GM18517 (cell line): ENCODE measurements around the gene USP1.

Experiments used
- ATAC-seq: cut with Tn5 transposase; IDR thresholded peaks from one replicate; pipeline ENCODE4 v1.9.1; 2021; ENCODE audit warnings: mild to moderate bottlenecking, moderate library complexity; ENCODE audit not compliant: unreplicated experiment

Gene USP1

DNA sequence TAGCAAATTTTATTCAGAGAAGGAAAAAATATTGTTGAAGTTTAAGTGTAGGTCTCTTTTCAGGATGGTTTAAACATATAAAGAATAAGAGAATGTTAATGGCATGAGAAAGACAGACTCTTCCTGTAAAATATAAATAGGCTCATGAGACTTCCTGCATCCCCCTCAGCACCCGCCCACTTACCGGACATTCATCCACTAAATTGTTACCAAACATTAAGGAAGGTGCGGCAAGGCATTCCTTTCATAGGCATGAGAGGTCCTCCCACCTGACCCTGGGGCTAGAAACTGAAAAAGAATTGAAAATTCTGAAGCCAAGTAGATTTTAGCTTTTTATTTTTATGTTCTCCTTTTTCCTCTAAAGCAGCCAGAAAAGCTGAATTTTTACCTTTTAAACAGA lies 10.6 kb upstream of the USP1 start:
- ATAC-seq = no peak

DNA sequence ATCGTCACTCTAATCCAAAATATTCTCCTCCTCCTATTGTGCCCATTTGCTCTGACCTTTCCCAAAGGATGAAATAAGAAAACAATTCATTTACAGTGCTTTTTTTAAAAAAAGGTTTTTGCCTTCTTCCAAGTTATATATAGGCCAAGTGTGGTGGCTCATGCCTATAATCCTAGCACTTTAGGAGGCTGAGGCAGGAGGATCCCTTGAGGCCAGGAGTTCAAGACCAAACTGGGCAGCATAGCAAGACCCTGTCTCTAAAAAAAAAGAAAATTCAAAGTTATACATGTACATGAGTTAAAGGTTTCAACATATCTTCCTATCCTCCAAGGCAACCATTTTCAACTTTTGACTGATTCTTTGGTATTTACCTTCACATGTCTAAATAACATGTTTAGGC lies 10.1 kb upstream of the USP1 start:
- ATAC-seq = no peak

DNA sequence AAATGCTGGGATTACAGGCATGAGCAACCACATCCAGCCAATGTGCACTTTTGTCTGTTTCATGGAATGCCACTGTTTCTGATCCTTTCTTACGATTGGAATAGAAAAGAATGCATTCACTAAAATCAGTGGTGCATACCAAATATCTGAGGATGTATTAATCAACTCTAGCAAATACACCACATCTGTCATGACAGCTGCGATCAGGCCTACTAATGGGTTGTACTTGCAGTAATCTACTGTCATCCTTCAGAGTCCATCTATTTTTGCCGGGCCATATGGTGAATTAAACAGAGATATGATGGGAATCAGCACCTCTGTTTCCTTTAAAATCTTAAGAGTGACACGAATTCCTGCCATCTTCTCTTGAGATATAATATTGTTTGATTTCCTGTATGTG lies 8.5 kb upstream of the USP1 start:
- ATAC-seq = no peak

DNA sequence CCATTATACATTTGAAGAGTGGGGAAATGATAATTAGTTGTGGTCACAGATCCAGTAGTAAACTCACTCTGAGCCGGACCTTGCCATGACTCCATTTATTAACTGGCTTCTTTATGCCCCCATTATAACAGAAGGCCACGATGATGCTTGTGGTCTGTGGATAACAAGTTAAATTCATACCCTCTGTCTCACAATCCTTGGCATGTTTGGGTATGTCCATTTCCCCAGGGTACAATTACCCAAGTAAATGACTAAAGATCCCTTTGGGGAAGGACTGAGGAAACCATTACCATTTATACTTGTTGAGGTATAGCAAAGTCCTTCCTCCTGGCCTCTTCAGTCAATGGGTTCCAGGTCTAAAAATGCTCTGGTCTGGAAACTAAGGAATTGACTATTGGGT lies 7.3 kb upstream of the USP1 start:
- no peak for ATAC-seq

DNA sequence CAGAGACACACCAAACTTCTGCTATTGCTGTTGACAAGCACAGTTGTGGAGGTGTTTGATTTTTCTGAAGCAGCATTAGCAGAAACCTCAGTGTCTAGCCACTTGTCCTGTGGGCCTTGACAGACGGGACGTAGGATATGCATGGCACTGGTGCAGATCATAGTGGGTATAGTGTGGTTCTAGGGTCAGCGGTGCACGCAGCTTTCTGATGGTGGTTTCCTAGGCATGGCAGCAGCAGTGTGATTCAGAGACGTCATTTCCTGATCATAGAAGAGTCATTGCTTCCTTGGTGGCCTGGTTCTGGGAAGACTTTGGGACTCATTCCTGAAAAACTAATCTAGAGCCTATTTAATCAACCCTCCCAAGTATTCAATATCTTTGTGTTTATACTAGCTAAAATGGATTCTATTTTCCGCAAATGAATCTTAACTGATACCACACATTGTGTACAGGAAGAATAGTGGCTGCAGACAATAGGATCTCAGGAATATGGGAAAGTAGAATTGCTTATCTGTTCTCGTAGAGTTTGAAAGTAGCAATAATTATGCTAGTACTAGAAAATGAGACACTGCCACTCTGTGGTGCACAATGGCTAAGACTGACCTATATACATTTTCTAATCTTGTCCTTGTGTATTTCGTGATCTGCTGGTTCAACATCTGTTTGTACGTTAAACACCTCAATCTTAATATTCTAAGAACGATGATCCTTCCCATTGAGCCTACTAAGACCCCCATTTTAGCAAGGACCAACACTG lies 2.8 kb upstream of the USP1 start:
- no peak for ATAC-seq

DNA sequence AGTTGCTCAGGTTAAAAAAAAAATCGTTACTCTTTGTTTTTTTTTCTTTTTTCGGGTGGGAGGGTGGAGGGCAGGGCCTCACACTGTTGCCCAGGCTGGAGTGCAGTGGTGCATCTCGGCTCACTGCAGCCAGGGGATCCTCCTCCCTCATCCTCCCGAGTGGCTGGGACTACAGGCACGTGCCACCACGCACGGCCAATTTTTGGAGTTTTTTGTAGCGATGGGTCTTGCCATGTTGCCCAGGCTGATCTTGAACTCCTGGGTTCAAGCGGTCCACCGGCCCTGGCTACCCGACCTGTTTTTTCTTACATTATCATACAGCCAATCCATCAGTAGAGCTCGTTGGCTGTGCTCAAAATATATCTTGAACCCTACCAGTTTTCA lies 2.2 kb upstream of the USP1 start:
- ATAC-seq = no peak

DNA sequence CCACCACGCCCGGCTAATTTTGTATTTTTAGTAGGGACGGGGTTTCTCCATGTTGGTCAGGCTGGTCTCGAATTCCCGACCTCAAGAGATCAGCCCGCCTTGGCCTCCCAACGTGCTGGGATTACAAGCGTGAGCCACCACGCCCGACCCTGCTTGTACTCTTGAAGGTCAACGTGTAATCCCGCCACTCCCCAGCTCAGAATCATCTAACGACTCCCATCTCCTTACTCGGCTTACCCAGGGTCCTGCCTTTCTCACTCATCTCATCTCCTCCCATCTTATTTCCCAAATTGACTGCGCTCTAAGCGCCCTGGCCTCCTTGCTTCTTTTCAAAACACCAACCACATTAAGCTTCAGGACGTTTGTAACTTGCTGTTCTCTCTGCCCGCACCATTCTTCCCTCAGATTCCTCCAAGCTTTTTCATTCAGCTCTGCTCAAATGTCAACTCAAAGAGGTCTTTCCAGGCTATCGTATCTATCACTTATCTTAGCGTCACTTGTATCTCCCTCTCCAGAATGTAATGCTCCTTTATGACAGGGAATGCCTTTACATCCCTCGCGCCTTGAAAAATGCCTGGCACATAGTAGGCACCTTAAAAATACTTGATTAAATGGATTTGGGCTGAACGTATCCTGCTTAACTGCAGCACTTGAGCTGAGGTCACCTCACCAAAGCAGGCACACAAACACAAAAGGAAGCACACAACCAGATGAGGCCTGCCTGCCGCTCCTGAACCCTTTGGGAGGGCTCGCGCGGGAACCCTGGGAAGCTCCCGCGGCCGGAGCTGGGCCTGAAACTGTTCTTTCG lies 1.4 kb upstream of the USP1 start:
- ATAC-seq = no peak

DNA sequence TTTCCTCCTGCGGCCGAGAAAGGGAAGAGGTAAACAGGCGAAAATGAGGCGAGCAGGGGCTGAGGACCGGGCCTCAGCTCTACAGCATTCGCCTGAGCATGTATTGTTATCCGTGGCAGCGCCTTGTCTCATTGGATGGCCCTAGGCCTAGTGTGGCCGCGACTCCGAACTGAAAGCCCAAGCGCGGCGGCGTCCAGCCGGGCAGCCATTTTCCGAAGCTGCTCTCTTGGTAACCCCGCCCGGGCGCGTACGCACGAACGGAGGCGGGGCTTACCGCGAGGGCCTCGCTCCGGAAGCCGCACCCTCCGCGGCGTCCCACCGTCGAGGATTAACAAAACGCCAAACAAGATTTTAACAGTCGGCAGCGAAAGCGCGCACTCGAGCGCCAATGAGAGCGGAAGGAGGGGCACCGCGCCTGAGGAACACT lies 797 bp upstream of the USP1 start:
- ATAC-seq = no peak

DNA sequence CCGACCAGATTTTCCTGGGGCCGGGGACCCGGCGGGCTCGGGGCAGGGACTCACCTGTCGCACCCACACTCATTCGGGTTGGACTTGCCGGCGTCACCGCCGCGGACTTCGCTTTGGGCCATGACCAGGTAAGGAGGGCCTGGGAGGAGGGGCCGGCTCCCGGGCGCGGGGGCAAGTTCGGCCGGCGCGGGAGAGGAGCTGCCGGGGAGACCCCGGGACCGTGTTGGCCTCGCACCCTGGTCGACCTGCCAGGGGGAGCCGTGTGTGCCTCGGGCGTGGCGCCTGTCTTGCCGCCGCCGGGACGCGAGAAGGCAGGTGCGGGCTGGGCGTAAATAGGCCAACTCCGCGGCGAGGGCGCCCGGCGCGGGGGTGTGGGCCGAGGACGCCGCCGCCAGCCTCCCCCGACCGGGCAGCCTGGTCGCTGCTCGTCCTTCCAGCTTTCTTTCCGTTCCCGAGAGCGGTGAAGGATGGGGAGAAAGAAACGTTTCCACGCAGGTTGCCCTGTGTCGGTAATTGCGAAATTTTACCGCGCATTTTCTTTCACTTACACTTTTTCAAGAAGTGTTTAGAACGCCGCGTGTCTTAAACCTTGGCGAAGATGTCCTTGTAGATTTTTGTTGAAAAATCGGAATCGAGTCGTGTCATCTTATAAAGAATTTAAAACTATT lies 558 bp downstream of the USP1 start:
- no peak for ATAC-seq

DNA sequence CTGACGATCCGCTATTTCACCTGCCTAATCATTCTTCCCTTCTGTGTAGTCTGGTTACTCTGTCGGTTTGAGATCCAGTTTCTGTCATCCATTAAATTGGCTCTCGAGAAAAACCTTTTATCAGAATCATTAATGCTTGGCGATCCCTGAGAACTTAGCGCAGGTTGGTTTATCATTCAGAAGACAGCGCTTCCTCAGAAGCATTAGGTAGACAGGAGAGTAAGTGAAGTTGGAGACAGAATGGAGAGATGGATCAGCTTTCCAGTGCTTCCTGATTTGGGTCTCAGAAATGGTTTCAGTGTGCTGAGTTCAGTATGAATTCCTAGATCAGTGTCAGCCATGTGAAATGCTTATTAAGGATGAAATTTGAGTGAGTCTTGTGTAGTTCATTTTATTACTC lies 1.3 kb downstream of the USP1 start:
- ATAC-seq = no peak

DNA sequence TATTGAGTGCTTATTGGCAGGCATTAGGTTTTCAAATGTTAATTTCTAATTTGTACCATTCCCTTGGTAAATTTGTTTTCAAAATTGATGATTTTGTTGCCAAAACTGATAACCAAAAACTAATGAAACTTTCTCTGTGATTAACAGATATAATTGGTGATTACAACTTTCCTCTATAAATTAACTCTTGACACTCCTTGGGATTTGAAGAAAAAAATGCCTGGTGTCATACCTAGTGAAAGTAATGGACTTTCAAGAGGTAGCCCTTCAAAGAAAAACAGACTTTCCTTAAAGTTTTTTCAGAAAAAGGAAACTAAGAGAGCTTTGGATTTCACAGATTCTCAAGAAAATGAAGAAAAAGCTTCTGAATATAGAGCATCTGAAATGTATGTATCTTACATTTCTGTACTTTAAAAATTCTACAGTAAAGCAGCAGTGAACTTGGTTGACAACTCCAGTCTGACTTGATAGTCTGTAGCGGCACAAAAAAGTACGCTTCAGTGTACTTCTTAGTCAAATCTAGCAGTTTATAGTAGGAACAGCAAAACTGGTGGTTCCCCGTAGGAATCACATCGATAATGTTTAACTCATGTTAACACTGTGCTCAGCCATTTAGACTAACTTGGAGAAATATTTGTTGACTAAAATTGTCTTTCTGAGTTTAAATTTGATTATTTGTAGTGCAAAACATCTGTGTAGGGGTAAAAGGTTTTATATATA lies 3.0 kb downstream of the USP1 start:
- peak; percentile 34 for ATAC-seq

DNA sequence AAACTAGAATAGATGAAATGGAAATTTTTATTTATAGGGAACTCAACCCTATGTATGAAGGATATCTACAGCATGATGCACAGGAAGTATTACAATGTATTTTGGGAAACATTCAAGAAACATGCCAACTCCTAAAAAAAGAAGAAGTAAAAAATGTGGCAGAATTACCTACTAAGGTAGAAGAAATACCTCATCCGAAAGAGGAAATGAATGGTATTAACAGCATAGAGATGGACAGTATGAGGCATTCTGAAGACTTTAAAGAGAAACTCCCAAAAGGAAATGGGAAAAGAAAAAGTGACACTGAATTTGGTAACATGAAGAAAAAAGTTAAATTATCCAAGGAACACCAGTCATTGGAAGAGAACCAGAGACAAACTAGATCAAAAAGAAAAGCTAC lies 7.9 kb downstream of the USP1 start:
- ATAC-seq = no peak

DNA sequence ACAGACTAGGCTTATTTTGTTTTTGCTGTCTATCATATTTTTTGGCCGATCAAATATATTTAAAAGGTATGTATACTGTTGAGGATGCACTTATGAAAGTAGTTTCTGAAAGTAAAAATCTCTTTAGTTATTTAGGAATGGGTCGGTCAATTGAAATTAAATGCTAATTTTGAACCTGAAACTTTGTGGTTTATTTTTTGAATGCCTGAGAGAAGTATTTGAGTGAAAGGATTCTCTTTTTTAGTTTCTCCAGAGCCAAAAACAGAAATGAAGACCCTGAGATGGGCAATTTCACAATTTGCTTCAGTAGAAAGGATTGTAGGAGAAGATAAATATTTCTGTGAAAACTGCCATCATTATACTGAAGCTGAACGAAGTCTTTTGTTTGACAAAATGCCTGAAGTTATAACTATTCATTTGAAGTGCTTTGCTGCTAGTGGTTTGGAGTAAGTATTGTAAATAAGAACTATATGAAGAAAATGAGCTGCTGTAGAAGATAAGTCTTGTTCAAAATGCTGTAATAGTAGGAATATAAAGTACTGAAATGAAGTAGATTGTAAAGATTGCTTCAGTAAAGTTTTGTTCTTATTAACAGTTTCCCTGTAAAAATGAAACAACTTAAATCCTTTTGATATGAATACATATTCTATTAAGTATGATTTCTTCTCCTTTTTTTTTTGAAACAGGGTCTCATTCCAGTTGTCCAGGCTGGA lies 11.5 kb downstream of the USP1 start:
- no peak for ATAC-seq

DNA sequence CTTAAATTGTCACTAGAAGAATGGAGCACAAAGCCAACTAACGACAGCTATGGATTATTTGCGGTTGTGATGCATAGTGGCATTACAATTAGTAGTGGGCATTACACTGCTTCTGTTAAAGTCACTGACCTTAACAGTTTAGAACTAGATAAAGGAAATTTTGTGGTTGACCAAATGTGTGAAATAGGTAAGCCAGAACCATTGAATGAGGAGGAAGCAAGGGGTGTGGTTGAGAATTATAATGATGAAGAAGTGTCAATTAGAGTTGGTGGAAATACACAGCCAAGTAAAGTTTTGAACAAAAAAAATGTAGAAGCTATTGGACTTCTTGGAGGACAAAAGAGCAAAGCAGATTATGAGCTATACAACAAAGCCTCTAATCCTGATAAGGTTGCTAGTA lies 13.5 kb downstream of the USP1 start:
- ATAC-seq = no peak

DNA sequence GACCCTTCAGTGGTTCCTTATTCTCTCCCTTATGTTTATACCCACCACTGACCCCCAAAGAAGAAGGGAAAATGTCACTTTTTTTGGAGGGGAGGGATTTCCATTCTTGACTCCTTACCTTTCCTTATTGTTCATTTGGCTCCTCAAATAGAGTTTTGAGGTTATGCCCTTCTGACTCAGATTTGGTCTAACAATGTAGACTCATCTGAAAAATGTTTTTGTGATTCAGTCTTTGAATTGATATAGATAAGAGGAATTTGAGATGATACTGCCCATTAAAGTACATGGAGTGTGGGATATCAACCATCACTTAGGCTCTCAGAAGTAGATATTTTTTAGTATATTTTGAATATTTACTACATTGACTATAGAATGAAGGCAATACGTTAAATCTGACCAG lies 16.1 kb downstream of the USP1 start:
- no peak for ATAC-seq

DNA sequence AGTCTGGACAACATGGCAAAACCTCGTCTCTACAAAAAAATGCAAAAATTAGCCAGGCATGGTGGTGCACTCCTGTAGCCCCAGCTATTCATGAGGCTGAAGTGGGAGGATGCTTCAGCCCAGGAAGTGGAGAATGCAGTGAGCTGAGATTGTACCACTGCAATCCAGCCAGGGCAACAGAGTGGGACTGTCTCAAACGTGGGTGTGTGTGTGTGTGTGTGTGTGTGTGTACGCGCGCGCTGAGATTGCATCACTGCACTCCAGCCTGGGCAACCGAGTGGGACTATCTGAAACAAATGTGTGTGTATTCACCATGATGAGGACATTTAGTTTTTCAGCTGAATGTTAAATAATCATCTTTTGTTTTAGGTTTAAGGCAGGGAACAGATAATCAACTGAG lies 21.1 kb downstream of the USP1 start:
- ATAC-seq = no peak

DNA sequence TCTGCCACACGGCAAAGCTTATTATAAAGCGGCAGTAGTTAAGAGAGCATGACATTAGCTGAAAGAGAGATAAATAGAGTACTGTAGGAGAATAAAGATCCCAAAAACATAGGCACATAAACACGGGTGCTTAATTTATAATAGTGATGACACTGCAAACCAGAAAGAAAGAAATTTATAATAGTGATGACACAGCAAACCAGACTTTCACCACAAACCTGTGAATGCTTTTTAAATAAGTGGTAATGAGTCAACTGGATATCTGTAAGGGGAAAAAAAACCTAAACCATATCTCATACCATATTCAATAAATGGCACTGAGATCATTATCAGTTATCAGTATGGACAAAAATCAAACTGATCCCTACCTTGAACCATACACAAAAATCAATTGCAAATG lies 25.5 kb downstream of the USP1 start:
- ATAC-seq = no peak

DNA sequence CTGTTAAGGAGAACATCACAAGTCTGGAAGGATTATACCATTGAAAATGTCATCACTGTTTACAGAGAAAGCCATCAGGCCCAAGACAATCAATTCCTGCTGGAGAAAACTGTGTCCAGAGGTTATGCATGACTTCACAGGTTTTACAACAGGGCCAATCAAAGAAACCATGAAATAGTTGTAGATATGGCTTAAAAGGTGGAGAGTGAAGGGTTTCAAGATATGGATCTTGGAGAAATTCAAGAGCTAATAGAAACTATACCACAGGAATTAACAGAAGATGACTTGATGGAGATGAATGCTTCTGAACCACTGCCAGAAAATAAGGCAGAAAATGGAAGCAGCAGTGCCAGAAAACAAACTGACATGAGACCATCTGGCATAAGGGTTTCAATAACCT lies 30.2 kb downstream of the USP1 start:
- ATAC-seq = no peak

DNA sequence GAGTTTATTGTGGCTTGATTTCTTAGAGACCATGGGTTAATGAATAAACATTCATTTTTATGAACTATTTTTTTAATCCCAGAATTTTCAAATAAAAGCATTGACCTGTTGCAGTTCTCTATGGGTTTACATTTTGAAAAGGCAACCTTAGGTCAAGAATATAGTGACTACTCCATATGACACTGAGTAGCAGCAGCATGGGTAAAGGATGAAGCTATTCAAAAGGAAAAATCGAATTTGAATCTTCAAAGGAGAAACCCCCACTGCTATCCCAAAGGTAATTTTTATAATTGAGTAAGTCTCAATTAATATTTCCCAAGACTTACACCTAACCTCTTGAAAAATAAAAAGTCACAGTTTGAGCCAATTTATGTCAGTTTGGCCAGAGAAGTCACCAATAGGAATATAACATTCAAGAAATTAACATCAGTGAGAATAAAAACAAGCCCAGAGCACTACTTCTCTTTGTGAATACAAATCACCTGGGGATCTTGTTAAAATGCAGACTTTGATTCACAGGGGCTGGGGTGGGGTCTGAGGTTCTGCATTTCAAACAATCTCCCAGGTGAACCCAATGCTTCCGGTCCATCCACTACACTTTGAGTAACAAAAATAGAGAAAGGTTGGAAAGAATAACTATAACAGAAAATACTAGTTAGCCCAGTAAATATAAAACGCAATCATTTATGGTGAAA lies 39.8 kb downstream of the USP1 start:
- ATAC-seq = no peak

DNA sequence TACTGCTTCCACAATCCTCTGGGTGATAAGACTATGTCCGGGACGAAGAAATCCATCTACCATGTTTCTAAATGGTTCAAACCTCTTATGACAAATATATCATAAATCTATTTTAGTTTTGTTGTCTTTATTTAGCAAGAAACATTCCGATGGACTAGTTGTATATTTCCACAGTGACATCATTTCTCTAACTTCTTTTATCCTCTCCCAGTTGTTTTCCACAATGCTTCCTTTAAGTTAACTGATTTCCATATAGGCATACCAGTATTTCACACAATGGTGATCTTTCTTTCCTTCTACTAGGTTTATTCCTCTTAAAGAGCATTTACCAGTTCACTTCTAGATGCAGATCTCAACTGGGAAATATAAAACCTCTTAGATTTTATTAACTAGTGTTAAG lies 44.8 kb downstream of the USP1 start:
- no peak for ATAC-seq
